Measurements from ENCODE around the gene LONP2. TPM values are rescaled to one million over a fixed set of nuclear protein-coding genes. Genes with fewer than 3 reads are reported as not detected.

Gene LONP2
- total and polyA plus RNA-seq, 10 of the 15 experiments (the other 5 are each of a cell fraction or from before 2014, with no cell fraction given): 8.3 to 48.0 (median 34.8) TPM

GRCh38 chr16:48244080-48244862, at the start of gene LONP2 (continued):
- TF ChIP-seq FOXM1 (IDR thresholded peaks at IDR 0.05; ENCODE audit: low read depth, low read length): no peak
- TF ChIP-seq, protein P1, sequence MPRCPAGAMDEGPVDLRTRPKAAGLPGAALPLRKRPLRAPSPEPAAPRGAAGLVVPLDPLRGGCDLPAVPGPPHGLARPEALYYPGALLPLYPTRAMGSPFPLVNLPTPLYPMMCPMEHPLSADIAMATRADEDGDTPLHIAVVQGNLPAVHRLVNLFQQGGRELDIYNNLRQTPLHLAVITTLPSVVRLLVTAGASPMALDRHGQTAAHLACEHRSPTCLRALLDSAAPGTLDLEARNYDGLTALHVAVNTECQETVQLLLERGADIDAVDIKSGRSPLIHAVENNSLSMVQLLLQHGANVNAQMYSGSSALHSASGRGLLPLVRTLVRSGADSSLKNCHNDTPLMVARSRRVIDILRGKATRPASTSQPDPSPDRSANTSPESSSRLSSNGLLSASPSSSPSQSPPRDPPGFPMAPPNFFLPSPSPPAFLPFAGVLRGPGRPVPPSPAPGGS (IDR thresholded peaks at IDR 0.05; ENCODE audit: borderline replicate concordance, insufficient read depth, low read depth, low read length, poor library complexity, severe bottlenecking): no peak
- TF ChIP-seq, protein P2, sequence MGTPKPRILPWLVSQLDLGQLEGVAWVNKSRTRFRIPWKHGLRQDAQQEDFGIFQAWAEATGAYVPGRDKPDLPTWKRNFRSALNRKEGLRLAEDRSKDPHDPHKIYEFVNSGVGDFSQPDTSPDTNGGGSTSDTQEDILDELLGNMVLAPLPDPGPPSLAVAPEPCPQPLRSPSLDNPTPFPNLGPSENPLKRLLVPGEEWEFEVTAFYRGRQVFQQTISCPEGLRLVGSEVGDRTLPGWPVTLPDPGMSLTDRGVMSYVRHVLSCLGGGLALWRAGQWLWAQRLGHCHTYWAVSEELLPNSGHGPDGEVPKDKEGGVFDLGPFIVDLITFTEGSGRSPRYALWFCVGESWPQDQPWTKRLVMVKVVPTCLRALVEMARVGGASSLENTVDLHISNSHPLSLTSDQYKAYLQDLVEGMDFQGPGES (IDR thresholded peaks at IDR 0.05): no peak
- TF ChIP-seq TCF12 (IDR thresholded peaks at IDR 0.05; ENCODE audit: low read depth, low read length): peak; percentile 73; the same call in 1 of the 2 replicates
- peak; percentile 74; the same call in 1 of the 2 replicates for TF ChIP-seq CBX5 (IDR thresholded peaks at IDR 0.05; ENCODE audit: low read depth)
- TF ChIP-seq, protein P3, sequence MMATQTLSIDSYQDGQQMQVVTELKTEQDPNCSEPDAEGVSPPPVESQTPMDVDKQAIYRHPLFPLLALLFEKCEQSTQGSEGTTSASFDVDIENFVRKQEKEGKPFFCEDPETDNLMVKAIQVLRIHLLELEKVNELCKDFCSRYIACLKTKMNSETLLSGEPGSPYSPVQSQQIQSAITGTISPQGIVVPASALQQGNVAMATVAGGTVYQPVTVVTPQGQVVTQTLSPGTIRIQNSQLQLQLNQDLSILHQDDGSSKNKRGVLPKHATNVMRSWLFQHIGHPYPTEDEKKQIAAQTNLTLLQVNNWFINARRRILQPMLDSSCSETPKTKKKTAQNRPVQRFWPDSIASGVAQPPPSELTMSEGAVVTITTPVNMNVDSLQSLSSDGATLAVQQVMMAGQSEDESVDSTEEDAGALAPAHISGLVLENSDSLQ (IDR thresholded peaks at IDR 0.05): peak; percentile 91
- no peak for TF ChIP-seq NFIC (IDR thresholded peaks at IDR 0.05; ENCODE audit: low read depth, low read length)
- no peak for TF ChIP-seq ZNF274 (IDR thresholded peaks at IDR 0.05; ENCODE audit: insufficient read depth, insufficient read length)
- peak; percentile 78 for TF ChIP-seq YY1 (IDR thresholded peaks at IDR 0.05; ENCODE audit: low read depth, low read length)
- peak; percentile 74 for TF ChIP-seq PBX3 (IDR thresholded peaks at IDR 0.05; ENCODE audit: insufficient replicate concordance, low read depth, low read length)
- TF ChIP-seq CBFB (IDR thresholded peaks at IDR 0.05; ENCODE audit: low read depth): peak; percentile 91
